Mesenchymal stem cell (in vitro differentiated cells and primary cell): ENCODE measurements around the gene DICER1.

Experiments used
- DNase-seq: peaks from one replicate; pipeline ENCODE4 v3.0.0-alpha.2; 2013
- H2AFZ ChIP-seq: one replicate; pipeline ENCODE4 v1.6.1; 2013; ENCODE audit warnings: low read depth, mild to moderate bottlenecking, control low read depth, inconsistent platforms, low read length, moderate library complexity
- H2AK5ac ChIP-seq: 2 replicates; pipeline ENCODE4 v1.6.1; 2013; ENCODE audit warnings: low read length, moderate library complexity, mild to moderate bottlenecking, inconsistent platforms; ENCODE audit not compliant: severe bottlenecking
- H2BK120ac ChIP-seq: one replicate; pipeline ENCODE4 v1.6.1; 2013; ENCODE audit warnings: low read depth, mild to moderate bottlenecking, inconsistent platforms, low read length, moderate library complexity
- H2BK12ac ChIP-seq, 2 experiments: one replicate each; pipeline ENCODE4 v1.6.1; 2013; ENCODE audit warnings: inconsistent platforms in 2 of 2, low read length in 2 of 2, mild to moderate bottlenecking in 2 of 2, moderate library complexity in 2 of 2, control low read depth in 1 of 2
- H2BK15ac ChIP-seq: one replicate; pipeline ENCODE4 v1.6.1; 2013; ENCODE audit warnings: mild to moderate bottlenecking, low read depth, inconsistent platforms; ENCODE audit not compliant: poor library complexity, severe bottlenecking
- H2BK5ac ChIP-seq: 2 replicates; pipeline ENCODE4 v1.6.1; 2013; ENCODE audit warnings: low read depth, mild to moderate bottlenecking, low read length, control low read depth, inconsistent platforms; ENCODE audit not compliant: poor library complexity, severe bottlenecking
- H3K14ac ChIP-seq, 2 experiments: one replicate each; pipeline ENCODE4 v1.6.1; 2013; ENCODE audit warnings: inconsistent platforms in 2 of 2, low read length in 2 of 2, control low read depth in 1 of 2, mild to moderate bottlenecking in 1 of 2, moderate library complexity in 1 of 2
- H3K18ac ChIP-seq, 2 experiments: one replicate each; pipeline ENCODE4 v1.6.1; 2013; ENCODE audit warnings: inconsistent platforms in 2 of 2, low read length in 2 of 2, control low read depth in 1 of 2, low read depth in 1 of 2, mild to moderate bottlenecking in 1 of 2
- H3K23ac ChIP-seq, 2 experiments: one replicate each; pipeline ENCODE4 v1.6.1; 2013; ENCODE audit warnings: inconsistent platforms in 2 of 2, low read length in 2 of 2, mild to moderate bottlenecking in 2 of 2, moderate library complexity in 2 of 2, control low read depth in 1 of 2
- H3K27ac ChIP-seq: 2 replicates; pipeline ENCODE4 v1.5.1; 2013; ENCODE audit warnings: mild to moderate bottlenecking, moderate library complexity, low read length, control low read depth, inconsistent platforms; ENCODE audit not compliant: poor library complexity, severe bottlenecking
- H3K27me3 ChIP-seq, 2 experiments: 2 replicates each; pipeline versions ENCODE4 v1.6.1 to v1.7.0; 2013; ENCODE audit warnings: low read length in 2 of 2, mild to moderate bottlenecking in 2 of 2, moderate library complexity in 2 of 2, control low read depth in 1 of 2, inconsistent platforms in 1 of 2; ENCODE audit not compliant: control insufficient read depth in 1 of 2, insufficient read depth in 1 of 2
- H3K36me3 ChIP-seq, 2 experiments: 2 replicates each; pipeline versions ENCODE4 v1.6.1 to v1.7.0; 2013; ENCODE audit warnings: low read length in 2 of 2, control low read depth in 1 of 2, inconsistent platforms in 1 of 2, low read depth in 1 of 2, mild to moderate bottlenecking in 1 of 2; ENCODE audit not compliant: insufficient read depth in 2 of 2, control insufficient read depth in 1 of 2
- H3K4ac ChIP-seq, 2 experiments: one replicate each; pipeline ENCODE4 v1.6.1; 2013; ENCODE audit warnings: inconsistent platforms in 2 of 2, low read length in 2 of 2, mild to moderate bottlenecking in 2 of 2, moderate library complexity in 2 of 2, control low read depth in 1 of 2, low read depth in 1 of 2
- H3K4me1 ChIP-seq: 2 replicates; pipeline ENCODE4 v1.6.1; 2013; ENCODE audit warnings: low read depth, low read length, control low read depth; ENCODE audit not compliant: control insufficient read depth, insufficient read depth
- H3K4me2 ChIP-seq: 2 replicates; pipeline ENCODE4 v1.6.1; 2013; ENCODE audit warnings: low read length, mild to moderate bottlenecking, inconsistent platforms; ENCODE audit not compliant: poor library complexity, severe bottlenecking
- H3K4me3 ChIP-seq, 2 experiments: 2 replicates each; pipeline versions ENCODE4 v1.5.1 to v1.7.0; 2013; ENCODE audit warnings: low read length in 2 of 2, mild to moderate bottlenecking in 2 of 2, control low read depth in 1 of 2, low read depth in 1 of 2; ENCODE audit not compliant: insufficient read depth in 1 of 2
- H3K79me1 ChIP-seq: replicated peaks from 2 replicates; pipeline ENCODE4 v1.6.1; 2013; ENCODE audit warnings: mild to moderate bottlenecking, control low read depth, low read length, inconsistent platforms; ENCODE audit not compliant: poor library complexity, severe bottlenecking
- H3K9ac ChIP-seq: 2 replicates; pipeline ENCODE4 v1.7.0; 2013; ENCODE audit warnings: mild to moderate bottlenecking, low read length, moderate library complexity
- H3K9me3 ChIP-seq: 2 replicates; pipeline ENCODE4 v1.7.0; 2013; ENCODE audit warnings: mild to moderate bottlenecking, low read length; ENCODE audit not compliant: control insufficient read depth
- H4K8ac ChIP-seq: one replicate; pipeline ENCODE4 v1.6.1; 2013; ENCODE audit warnings: inconsistent platforms, mild to moderate bottlenecking, low read length, moderate library complexity
- H4K91ac ChIP-seq: one replicate; pipeline ENCODE4 v1.6.1; 2013; ENCODE audit warnings: mild to moderate bottlenecking, low read length, inconsistent platforms
- WGBS: methylation state at CpG from one replicate; pipeline ENCODE4 v1.1.7; 2013; ENCODE audit warnings: mixed read lengths; 5-methylcytosine and 5-hydroxymethylcytosine counted together

Gene DICER1

DNA sequence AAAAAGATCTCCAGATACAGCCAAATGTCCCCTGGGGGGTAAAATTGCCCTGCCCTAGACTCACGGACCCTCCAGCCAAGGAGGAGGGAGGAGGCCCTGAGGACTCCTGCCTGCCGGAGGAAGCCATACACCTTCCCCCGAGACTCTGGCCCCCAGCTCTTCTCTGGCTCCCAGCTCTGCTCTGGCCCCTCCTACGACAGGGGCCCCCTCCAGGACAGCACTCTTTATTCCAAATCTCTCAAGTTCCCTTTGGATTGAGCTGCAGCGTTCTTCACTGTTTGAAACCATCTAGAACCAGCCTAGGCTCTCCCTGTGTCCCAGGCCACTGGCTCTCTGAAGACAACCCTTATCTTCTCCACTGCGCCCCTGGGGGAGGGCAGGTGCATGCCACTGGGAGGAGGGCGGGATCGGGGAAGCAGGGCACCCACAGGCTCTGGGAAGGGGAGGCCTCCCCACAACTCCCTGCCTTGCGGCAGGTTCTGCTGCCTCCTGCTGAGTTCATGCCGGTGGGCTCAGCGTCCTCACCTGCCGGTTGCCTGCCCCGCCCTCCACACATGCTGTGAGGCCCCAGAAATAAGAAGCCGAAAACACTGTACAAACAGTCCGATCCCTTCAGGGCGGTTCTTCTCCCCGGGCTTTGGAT is 112.7 kb downstream of the DICER1 start:
- peaks cover 24 to 53% of the 10 kb centered on the region in 2 experiments for H3K27me3 ChIP-seq
- H2BK15ac ChIP-seq, result no peak overlapping the region
- H3K9ac ChIP-seq, result no peak overlapping the region
- no peak overlapping the region for H2AK5ac ChIP-seq
- no peak overlapping the region for H2AFZ ChIP-seq
- no peak for DNase-seq
- H4K91ac ChIP-seq, result no peak overlapping the region
- no peak overlapping the region for H2BK5ac ChIP-seq
- H3K18ac ChIP-seq, result no peak overlapping the region
- H2BK12ac ChIP-seq, result no peak overlapping the region
- no peak overlapping the region for H3K23ac ChIP-seq
- H3K79me1 ChIP-seq, result no peaks in the 10 kb centered on the region
- H2BK120ac ChIP-seq, result no peak overlapping the region
- no peaks in the 10 kb centered on the region for H3K36me3 ChIP-seq
- H3K14ac ChIP-seq, result no peak overlapping the region
- H3K9me3 ChIP-seq, result no peaks in the 10 kb centered on the region
- 76% methylated on average over 17 of the region's 17 CpGs for WGBS
- H3K4me2 ChIP-seq, result no peak overlapping the region
- no peak overlapping the region for H3K4ac ChIP-seq
- peaks cover 4% of the 10 kb centered on the region for H3K4me1 ChIP-seq
- H3K27ac ChIP-seq, result no peak overlapping the region
- H3K4me3 ChIP-seq, result no peak overlapping the region
- no peak overlapping the region for H4K8ac ChIP-seq

DNA sequence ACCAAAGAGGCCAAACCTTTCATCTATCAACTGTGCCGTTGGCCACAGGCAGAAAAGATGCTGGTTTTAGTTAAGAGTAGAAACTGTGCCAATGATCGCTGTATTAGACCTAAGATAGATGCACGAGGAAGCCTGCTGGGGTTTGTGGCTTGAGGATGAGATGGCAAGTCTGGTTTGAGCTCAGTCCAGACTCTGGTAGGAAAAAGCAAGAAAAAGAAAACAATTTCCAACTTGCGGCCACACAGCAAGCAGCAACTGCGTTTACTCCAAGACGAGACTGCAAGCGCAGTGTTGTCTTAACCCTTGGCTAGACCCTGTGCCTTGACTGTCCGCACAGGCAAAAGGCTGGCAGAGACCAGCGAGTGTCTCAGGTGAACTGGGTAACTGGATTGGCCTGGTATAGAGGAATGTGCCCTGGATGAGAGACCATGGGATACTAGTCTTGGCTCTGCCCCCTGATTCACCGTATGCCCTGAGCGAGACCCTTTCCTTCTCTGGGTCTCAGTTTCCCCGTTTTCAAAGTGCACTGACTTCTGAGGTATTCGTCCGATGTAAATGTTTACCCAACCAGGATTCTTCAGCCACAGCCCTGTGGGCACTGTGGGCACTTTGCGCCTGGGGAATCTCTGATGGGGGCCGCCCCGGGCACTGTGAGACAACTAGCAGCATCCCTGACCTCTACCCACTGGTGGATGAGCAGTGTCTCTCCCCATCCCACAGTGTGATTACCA is 113.4 kb downstream of the DICER1 start:
- Histone ChIP-seq H2AK5ac (no peak overlapping the region), H4K91ac (no peak overlapping the region), H2BK120ac (no peak overlapping the region), H3K36me3 (no peaks in the 10 kb centered on the region), H3K27ac (no peak overlapping the region), H3K23ac (no peak overlapping the region), H3K14ac (no peak overlapping the region), H3K4me3 (no peak overlapping the region), H2BK15ac (no peak overlapping the region), H3K27me3 (peaks cover 18 to 53% of the 10 kb centered on the region in 2 experiments), H2AFZ (no peak overlapping the region), H3K4me1 (peaks cover 4% of the 10 kb centered on the region), H3K4me2 (no peak overlapping the region), H3K4ac (no peak overlapping the region), H2BK12ac (no peak overlapping the region), H3K79me1 (no peaks in the 10 kb centered on the region), H2BK5ac (no peak overlapping the region), H3K9ac (no peak overlapping the region), H4K8ac (no peak overlapping the region), H3K18ac (no peak overlapping the region), H3K9me3 (no peaks in the 10 kb centered on the region)
- 89% methylated on average over 17 of the region's 17 CpGs for WGBS
- no peak for DNase-seq

DNA sequence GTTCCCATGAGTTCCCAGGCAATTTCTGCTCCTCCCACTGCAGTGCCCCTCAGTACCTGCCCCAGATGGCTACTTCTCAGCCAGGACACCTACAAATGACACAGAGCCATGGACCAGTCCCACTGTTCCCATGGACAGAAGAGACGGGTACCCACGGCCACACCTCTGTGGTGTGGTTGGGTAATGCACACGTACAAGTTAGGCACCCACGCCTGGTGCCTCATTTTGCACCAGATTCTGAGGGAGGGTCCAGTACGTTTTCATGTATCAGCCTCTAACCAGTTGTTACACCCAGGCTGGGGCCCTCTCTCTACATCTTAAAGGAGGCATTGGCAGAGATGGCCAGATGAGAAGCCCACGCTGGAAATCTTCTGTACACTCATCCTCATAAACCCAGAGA is 114.0 kb downstream of the DICER1 start:
- Histone ChIP-seq H4K91ac (no peak overlapping the region), H3K79me1 (no peaks in the 10 kb centered on the region), H2BK5ac (no peak overlapping the region), H3K4me1 (peaks cover 4% of the 10 kb centered on the region), H3K27ac (no peak overlapping the region), H3K4ac (no peak overlapping the region), H3K9ac (no peak overlapping the region), H2BK120ac (no peak overlapping the region), H4K8ac (no peak overlapping the region), H3K23ac (no peak overlapping the region), H3K36me3 (no peaks in the 10 kb centered on the region), H2BK15ac (no peak overlapping the region), H3K27me3 (peaks cover 17 to 52% of the 10 kb centered on the region in 2 experiments), H3K14ac (no peak overlapping the region), H2BK12ac (no peak overlapping the region), H3K18ac (no peak overlapping the region), H3K4me2 (no peak overlapping the region), H3K4me3 (no peak overlapping the region), H2AFZ (no peak overlapping the region), H3K9me3 (no peaks in the 10 kb centered on the region), H2AK5ac (no peak overlapping the region)
- 91% methylated on average over 6 of the region's 6 CpGs for WGBS
- no peak for DNase-seq

DNA sequence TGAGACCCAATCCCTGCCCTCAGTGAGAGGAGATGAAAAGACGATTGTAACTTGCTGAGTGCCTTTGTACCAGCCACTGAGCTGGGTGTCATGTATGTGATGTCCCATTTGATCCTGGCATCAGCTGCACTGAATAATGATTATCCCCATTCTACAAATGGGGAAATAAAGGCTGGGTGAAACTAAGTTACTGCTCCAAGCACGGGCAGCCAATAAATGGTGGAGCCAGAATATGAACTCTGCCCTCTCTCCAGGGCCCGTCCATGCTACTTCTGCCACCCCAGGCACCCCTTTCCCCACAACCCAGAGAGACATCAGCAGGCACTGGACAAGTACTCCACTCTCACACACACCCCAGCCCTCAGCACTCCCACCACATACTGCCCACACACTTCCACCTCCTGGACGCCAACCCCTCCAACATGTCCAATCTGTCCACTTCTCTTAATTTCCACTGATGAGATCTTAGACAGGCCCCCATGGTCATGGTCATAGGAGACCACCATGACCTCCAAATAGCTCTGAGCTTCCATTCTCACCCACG is 115.8 kb downstream of the DICER1 start:
- Histone ChIP-seq H3K79me1 (no peaks in the 10 kb centered on the region), H3K27ac (no peak overlapping the region), H3K4me3 (peak overlapping the region in 1 of 2 experiments; percentile 2), H3K9me3 (no peaks in the 10 kb centered on the region), H2BK120ac (no peak overlapping the region), H4K91ac (no peak overlapping the region), H2BK5ac (no peak overlapping the region), H3K14ac (no peak overlapping the region), H4K8ac (no peak overlapping the region), H3K27me3 (peaks cover 8 to 45% of the 10 kb centered on the region in 2 experiments), H3K4me1 (peaks cover 4% of the 10 kb centered on the region), H3K23ac (no peak overlapping the region), H2AK5ac (no peak overlapping the region), H3K4me2 (no peak overlapping the region), H2BK15ac (no peak overlapping the region), H3K9ac (peak overlapping the region; percentile 33), H2BK12ac (no peak overlapping the region), H3K18ac (no peak overlapping the region), H3K4ac (no peak overlapping the region), H3K36me3 (no peaks in the 10 kb centered on the region), H2AFZ (no peak overlapping the region)
- 77% methylated on average over 5 of the region's 5 CpGs for WGBS
- DNase-seq, result no peak
